Chondrocyte (in vitro differentiated cells): Measurements from ENCODE around the gene CD99L2. TPM values are rescaled to one million over a fixed set of nuclear protein-coding genes. Genes with fewer than 3 reads are reported as not detected.

Source experiments
- DNase-seq: peaks from one replicate; pipeline ENCODE4 v3.0.0; 2021; ENCODE audit warnings: mixed read lengths, low spot score
- H3K27ac Mint-ChIP-seq: one replicate; pipeline ENCODE4 v1.8.0; 2021; ENCODE audit warnings: mild to moderate bottlenecking, moderate library complexity, mixed read lengths; ENCODE audit not compliant: unreplicated experiment
- H3K27me3 Mint-ChIP-seq: 2 replicates; pipeline ENCODE4 v1.8.0; 2021; ENCODE audit warnings: low read depth, mixed read lengths
- H3K36me3 Mint-ChIP-seq: 2 replicates; pipeline ENCODE4 v1.8.0; 2021; ENCODE audit warnings: low read depth, mixed read lengths
- H3K4me1 Mint-ChIP-seq: 2 replicates; pipeline ENCODE4 v1.8.0; 2021; ENCODE audit warnings: low read depth, mild to moderate bottlenecking, mixed read lengths
- H3K4me3 Mint-ChIP-seq: one replicate; pipeline ENCODE4 v1.8.0; 2021; ENCODE audit warnings: mild to moderate bottlenecking, moderate library complexity, mixed read lengths; ENCODE audit not compliant: unreplicated experiment
- H3K9me3 Mint-ChIP-seq: 2 replicates; pipeline ENCODE4 v1.8.0; 2021; ENCODE audit warnings: low read depth, mixed read lengths
- CTCF ChIP-seq: fragments of 200-600 bp; sonication (generic); IDR thresholded peaks from 2 replicates; pipeline ENCODE4 v1.5.0; 2021; ENCODE audit warnings: antibody characterized with exemption, mild to moderate bottlenecking, moderate library complexity
- total RNA-seq: library from RNA; stranded (reverse); gene quantifications from 3 replicates; pipeline ENCODE4 v1.2.1, GENCODE V29; 2021

CD99L2 gene
- total RNA-seq, 1 donor from 2014 or later = 82.1 TPM

- no peaks in the 10 kb centered on the region for H3K9me3 Mint-ChIP-seq
- no peak for TF ChIP-seq CTCF
- H3K4me3 Mint-ChIP-seq = peak overlapping the region; percentile 66
- H3K27ac Mint-ChIP-seq = peak overlapping the region; percentile 49
- DNase-seq = no peak
- H3K36me3 Mint-ChIP-seq = peaks cover 1% of the 10 kb centered on the region
- peaks cover 8% of the 10 kb centered on the region for H3K4me1 Mint-ChIP-seq
- no peaks in the 10 kb centered on the region for H3K27me3 Mint-ChIP-seq
Observed at GRCh38 chrX:150897421-150898320, 797 bp downstream of the CD99L2 start.

- H3K27ac Mint-ChIP-seq = no peak overlapping the region
- no peak for TF ChIP-seq CTCF
- no peaks in the 10 kb centered on the region for H3K27me3 Mint-ChIP-seq
- peaks cover 1% of the 10 kb centered on the region for H3K36me3 Mint-ChIP-seq
- no peak overlapping the region for H3K4me3 Mint-ChIP-seq
- DNase-seq = no peak
- H3K9me3 Mint-ChIP-seq = no peaks in the 10 kb centered on the region
- H3K4me1 Mint-ChIP-seq = peaks cover 8% of the 10 kb centered on the region
Observed at GRCh38 chrX:150896632-150897031, 1.8 kb downstream of the CD99L2 start.

GRCh38 chrX:150893936-150894335 lies 4.5 kb downstream of the CD99L2 start:
- Mint-ChIP-seq H3K4me3 (no peak overlapping the region), H3K27ac (no peak overlapping the region), H3K4me1 (peaks cover 8% of the 10 kb centered on the region), H3K9me3 (no peaks in the 10 kb centered on the region), H3K27me3 (no peaks in the 10 kb centered on the region), H3K36me3 (peaks cover 1% of the 10 kb centered on the region)
- TF ChIP-seq CTCF = no peak
- DNase-seq = no peak

- no peaks in the 10 kb centered on the region for H3K36me3 Mint-ChIP-seq
Observed at GRCh38 chrX:150889131-150889530, 9.3 kb downstream of the CD99L2 start.

More at GRCh38 chrX:150889131-150889530, 9.3 kb downstream of the CD99L2 start:
- Mint-ChIP-seq H3K9me3 (peaks cover 4% of the 10 kb centered on the region), H3K27ac (peak overlapping the region; percentile 27), H3K4me3 (no peak overlapping the region), H3K27me3 (no peaks in the 10 kb centered on the region), H3K4me1 (peaks cover 10% of the 10 kb centered on the region)
- no peak for DNase-seq
- no peak for TF ChIP-seq CTCF
